ENCODE measurements around the gene RRAD. TPM values are rescaled to one million over a fixed set of nuclear protein-coding genes. Genes with fewer than 3 reads are reported as not detected.

The RRAD gene
- total and polyA plus RNA-seq, 2 of the 4 experiments (the other 2 are of a cell fraction): 1.3 to 2.1 TPM

DNA sequence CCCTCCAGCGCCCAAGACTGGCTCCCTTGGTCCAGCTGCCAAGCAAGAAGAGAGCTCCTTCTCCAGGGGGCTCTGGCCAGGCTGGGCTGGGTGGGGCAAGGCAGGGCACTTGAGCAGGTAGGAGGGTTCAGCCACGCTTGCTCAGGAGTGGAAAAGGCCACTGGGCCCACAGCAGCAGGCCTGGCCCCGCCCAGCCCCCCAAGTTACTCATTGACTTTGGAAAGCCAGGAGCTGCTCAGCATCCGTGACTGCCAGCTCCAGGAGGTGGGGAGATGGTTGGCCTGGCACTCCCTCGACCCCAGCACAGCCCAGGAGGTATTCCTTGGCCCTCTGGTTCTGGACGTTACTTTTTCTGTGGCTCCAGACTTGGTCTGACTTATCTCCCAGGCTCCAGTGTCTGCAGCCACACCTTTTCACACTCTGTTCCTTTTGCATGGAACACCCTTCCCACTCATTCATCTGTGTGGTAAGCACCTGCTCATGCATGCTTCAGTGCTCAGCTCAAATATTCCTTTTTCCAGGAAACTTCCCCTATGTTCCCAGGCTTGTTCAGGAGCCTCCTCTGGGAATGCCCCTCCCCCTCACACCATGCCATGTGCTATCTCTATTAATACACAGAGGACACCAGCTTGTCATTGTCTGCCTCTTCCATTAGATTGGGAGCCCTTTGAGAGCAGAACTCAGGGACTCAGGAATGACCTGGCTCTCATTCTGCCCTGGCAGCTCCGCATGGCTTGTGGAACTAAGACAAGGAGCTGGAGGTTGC lies 6.3 kb downstream of the RRAD start, which contains the start of gene CDH16:
Gene CDH16, minus strand, starts transcription at position 83 of the 766 bp plus-strand sequence. CDS start 820 bp downstream, outside the sequence.
- Histone ChIP-seq H3K18ac (ENCODE audit: low read depth, low read length) (no peak within 1 kb of the TSS), H2AFZ (replicated peaks; ENCODE audit: low read length, poor library complexity) (no peak within 1 kb of the TSS), H3K9ac (ENCODE audit: low read depth, low read length) (no peak within 1 kb of the TSS), H3K23ac (ENCODE audit: low read depth, low read length) (no peak within 1 kb of the TSS), H3K36me3 (ENCODE audit: control insufficient read depth, insufficient read depth, low read length) (no peaks in the 10 kb centered on the region), H4K5ac (ENCODE audit: low read depth, low read length) (no peak within 1 kb of the TSS), H3K9me3 (ENCODE audit: control insufficient read depth, insufficient read depth, low read length) (no peaks in the 10 kb centered on the region), H3K14ac (replicated peaks; ENCODE audit: low read depth, low read length) (no peak within 1 kb of the TSS), H3K27ac (ENCODE audit: insufficient read depth, low read length) (no peak within 1 kb of the TSS), H3K4me3 (ENCODE audit: insufficient read depth, low read depth, low read length) (no peak within 1 kb of the TSS), H2BK120ac (ENCODE audit: low read depth, low read length) (no peak within 1 kb of the TSS), H3K79me1 (ENCODE audit: low read depth in 1 of 2, low read length in 2 of 2) (no peaks in the 10 kb centered on the region), H2AK5ac (ENCODE audit: low read depth, low read length) (peak within 1 kb of the TSS; percentile 7; the same call in 1 of the 2 replicates), H3K9me1 (ENCODE audit: insufficient read depth, low read length) (no peaks in the 10 kb centered on the region), H2BK20ac (ENCODE audit: low read depth, low read length) (no peak within 1 kb of the TSS), H2BK5ac (ENCODE audit: low read depth, low read length, poor library complexity, severe bottlenecking) (no peak within 1 kb of the TSS), H4K91ac (ENCODE audit: insufficient read depth, low read depth, low read length) (no peak within 1 kb of the TSS), H2BK15ac (ENCODE audit: low read depth, low read length) (no peak within 1 kb of the TSS), H3K27me3 (ENCODE audit: control insufficient read depth, insufficient read depth, low read length) (peaks cover 43% of the 10 kb centered on the region), H4K20me1 (ENCODE audit: insufficient read depth, low read length) (no peaks in the 10 kb centered on the region), H4K8ac (ENCODE audit: low read depth in 2 of 2, low read length in 2 of 2) (no peak within 1 kb of the TSS), H3K56ac (ENCODE audit: extremely low read depth, insufficient read depth, low read length) (no peak within 1 kb of the TSS), H3K4me1 (ENCODE audit: control insufficient read depth, insufficient read depth, low read length) (peaks cover 3% of the 10 kb centered on the region), H2AK9ac (replicated peaks; ENCODE audit: low read depth, low read length, poor library complexity) (peak within 1 kb of the TSS; percentile 82), H3K4ac (ENCODE audit: low read depth, low read length) (no peak within 1 kb of the TSS), H3K4me2 (ENCODE audit: low read depth, low read length) (no peak within 1 kb of the TSS)
- ATAC-seq (ENCODE audit: low read depth): no peak
- in situ Hi-C loops (cut with MboI; ENCODE audit: low sequenced_read_pairs) (no loop called here), intact Hi-C loops (cut with micrococcal nuclease) (no loop called here), dilution Hi-C loops (cut with HindIII; ENCODE audit: low sequenced_read_pairs, unreplicated experiment) (no loop called here)
- POLR2A ChIA-PET (ENCODE audit: unreplicated experiment): no interaction called here
- WGBS, 2 experiments (ENCODE audit: extremely low coverage in 2 of 2, insufficient read length in 1 of 2): no CpG with 5 or more reads among the region's 7 CpGs
- TF ChIP-seq, protein P1, sequence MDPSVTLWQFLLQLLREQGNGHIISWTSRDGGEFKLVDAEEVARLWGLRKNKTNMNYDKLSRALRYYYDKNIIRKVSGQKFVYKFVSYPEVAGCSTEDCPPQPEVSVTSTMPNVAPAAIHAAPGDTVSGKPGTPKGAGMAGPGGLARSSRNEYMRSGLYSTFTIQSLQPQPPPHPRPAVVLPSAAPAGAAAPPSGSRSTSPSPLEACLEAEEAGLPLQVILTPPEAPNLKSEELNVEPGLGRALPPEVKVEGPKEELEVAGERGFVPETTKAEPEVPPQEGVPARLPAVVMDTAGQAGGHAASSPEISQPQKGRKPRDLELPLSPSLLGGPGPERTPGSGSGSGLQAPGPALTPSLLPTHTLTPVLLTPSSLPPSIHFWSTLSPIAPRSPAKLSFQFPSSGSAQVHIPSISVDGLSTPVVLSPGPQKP (IDR thresholded peaks at IDR 0.05; ENCODE audit: borderline replicate concordance, low read depth, low read length): no peak
- TF ChIP-seq BHLHE40 (IDR thresholded peaks at IDR 0.05; ENCODE audit: low read depth, low read length): no peak
- TF ChIP-seq SMC3 (IDR thresholded peaks at IDR 0.05; ENCODE audit: low read depth, low read length): no peak
- TF ChIP-seq, protein P2, sequence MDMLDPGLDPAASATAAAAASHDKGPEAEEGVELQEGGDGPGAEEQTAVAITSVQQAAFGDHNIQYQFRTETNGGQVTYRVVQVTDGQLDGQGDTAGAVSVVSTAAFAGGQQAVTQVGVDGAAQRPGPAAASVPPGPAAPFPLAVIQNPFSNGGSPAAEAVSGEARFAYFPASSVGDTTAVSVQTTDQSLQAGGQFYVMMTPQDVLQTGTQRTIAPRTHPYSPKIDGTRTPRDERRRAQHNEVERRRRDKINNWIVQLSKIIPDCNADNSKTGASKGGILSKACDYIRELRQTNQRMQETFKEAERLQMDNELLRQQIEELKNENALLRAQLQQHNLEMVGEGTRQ (IDR thresholded peaks at IDR 0.05; ENCODE audit: low read depth, low read length): no peak
- TF ChIP-seq, protein P3, sequence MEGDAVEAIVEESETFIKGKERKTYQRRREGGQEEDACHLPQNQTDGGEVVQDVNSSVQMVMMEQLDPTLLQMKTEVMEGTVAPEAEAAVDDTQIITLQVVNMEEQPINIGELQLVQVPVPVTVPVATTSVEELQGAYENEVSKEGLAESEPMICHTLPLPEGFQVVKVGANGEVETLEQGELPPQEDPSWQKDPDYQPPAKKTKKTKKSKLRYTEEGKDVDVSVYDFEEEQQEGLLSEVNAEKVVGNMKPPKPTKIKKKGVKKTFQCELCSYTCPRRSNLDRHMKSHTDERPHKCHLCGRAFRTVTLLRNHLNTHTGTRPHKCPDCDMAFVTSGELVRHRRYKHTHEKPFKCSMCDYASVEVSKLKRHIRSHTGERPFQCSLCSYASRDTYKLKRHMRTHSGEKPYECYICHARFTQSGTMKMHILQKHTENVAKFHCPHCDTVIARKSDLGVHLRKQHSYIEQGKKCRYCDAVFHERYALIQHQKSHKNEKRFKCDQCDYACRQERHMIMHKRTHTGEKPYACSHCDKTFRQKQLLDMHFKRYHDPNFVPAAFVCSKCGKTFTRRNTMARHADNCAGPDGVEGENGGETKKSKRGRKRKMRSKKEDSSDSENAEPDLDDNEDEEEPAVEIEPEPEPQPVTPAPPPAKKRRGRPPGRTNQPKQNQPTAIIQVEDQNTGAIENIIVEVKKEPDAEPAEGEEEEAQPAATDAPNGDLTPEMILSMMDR (conservative IDR thresholded peaks at IDR 0.05; ENCODE audit: low read depth, low read length): no peak
- TF ChIP-seq NFE2L2 (IDR thresholded peaks at IDR 0.05; ENCODE audit: low read depth, low read length): no peak
- no peak for TF ChIP-seq CEBPB (IDR thresholded peaks at IDR 0.05; ENCODE audit: low read depth, low read length)
- TF ChIP-seq FOS (IDR thresholded peaks at IDR 0.05; ENCODE audit: low read depth, low read length): no peak
- no peak for TF ChIP-seq RFX5 (IDR thresholded peaks at IDR 0.05; ENCODE audit: low read depth, low read length)
- no peak for TF ChIP-seq RAD21 (IDR thresholded peaks at IDR 0.05; ENCODE audit: low read length)
- TF ChIP-seq MXI1 (IDR thresholded peaks at IDR 0.05; ENCODE audit: borderline replicate concordance, low read depth, low read length): no peak
- no TSS peak for BruUV-seq (replicated peaks)
- CTCF ChIA-PET: interaction anchor here (1.4 kb wide), 2 partner anchors 9 to 10 kb away, joined by 3 to 4 read pairs; no protein-coding TSS in a partner anchor
- no peak for DNase-seq

All from IMR-90 (cell line).